Measurements from ENCODE around the gene LIN37. TPM values are rescaled to one million over a fixed set of nuclear protein-coding genes. Genes with fewer than 3 reads are reported as not detected.
"Not testable (repeated sequence)": the region's sequence is repeated elsewhere in the genome, so short reads cannot be mapped to it uniquely, and the experiment has no call there.

The LIN37 gene
- total RNA-seq, 1 donor from 2014 or later = 14.3 TPM

DNA sequence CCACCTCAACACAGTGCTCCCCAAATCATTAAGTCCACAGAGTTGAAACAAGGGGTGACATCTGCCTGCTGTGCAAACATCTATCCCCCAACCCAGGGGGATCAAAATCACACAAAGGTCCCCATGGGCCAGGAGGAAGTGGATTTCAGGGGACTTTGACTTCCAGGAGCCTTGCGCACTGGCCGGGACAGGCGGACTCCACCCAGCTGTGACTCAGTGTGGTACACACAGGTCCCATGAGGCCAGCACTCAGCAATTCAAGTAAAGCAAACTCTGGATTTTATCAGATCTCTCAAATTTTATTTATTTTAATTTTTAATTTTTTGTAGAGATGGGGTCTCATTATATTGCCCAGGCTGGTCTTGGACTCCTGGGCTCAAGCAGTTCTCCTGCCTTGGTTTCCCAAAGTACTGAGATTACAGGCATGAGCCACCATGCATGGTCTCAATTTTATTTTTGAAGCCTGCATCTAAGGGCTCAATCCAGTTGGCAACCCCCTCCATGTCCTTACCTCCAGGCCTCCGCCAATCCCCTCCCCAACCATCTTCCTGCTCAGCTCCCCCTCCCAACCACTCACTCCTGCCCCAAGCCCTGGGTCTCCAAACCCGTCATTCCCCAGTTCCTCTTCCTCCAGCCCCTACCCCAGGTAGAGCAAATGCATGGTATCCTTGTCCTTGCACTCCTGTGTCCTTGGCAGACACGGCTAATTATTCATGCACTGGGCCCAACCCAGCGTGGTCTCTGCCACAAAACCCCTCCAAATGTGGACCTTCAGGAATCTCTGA is 45.2 kb downstream of the LIN37 start:
- H3K4me1 Mint-ChIP-seq = peaks cover 3% of the 10 kb centered on the region
- H3K27ac Mint-ChIP-seq = no peak overlapping the region
- no peaks in the 10 kb centered on the region for H3K9me3 Mint-ChIP-seq
- ChIA-PET CTCF (no interaction called here), POLR2A (no interaction called here)
- intact Hi-C loops (cut with micrococcal nuclease) = no loop called here
- no peak overlapping the region for H3K4me3 Mint-ChIP-seq
- peaks cover 23% of the 10 kb centered on the region for H3K27me3 Mint-ChIP-seq
- DNase-seq (no peak), ATAC-seq (ENCODE audit: low read depth) (peak; percentile 37)
- no peaks in the 10 kb centered on the region for H3K36me3 Mint-ChIP-seq (ENCODE audit: low read depth)
- TF ChIP-seq, protein P1, sequence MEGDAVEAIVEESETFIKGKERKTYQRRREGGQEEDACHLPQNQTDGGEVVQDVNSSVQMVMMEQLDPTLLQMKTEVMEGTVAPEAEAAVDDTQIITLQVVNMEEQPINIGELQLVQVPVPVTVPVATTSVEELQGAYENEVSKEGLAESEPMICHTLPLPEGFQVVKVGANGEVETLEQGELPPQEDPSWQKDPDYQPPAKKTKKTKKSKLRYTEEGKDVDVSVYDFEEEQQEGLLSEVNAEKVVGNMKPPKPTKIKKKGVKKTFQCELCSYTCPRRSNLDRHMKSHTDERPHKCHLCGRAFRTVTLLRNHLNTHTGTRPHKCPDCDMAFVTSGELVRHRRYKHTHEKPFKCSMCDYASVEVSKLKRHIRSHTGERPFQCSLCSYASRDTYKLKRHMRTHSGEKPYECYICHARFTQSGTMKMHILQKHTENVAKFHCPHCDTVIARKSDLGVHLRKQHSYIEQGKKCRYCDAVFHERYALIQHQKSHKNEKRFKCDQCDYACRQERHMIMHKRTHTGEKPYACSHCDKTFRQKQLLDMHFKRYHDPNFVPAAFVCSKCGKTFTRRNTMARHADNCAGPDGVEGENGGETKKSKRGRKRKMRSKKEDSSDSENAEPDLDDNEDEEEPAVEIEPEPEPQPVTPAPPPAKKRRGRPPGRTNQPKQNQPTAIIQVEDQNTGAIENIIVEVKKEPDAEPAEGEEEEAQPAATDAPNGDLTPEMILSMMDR (IDR thresholded peaks at IDR 0.05) = no peak

DNA sequence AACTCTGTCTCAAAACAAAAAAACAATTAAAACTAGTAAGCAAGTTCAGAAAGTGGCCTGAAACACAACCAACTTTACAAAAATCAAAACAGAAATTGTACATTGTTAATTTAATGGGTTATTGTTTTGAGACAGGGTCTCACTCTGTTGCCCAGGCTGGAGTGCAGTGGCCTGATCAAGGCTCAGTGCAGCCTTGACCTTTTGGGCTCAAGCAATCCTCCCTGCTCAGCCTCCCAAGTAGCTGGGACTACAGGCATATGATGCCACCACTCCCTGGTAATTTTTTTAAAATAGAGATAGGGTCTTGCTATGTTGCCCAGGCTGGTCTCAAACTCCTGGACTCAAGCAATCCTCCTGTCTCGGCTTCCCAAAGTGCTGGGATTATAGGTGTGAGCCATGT is 47.2 kb downstream of the LIN37 start:
- DNase-seq; H3K36me3 Mint-ChIP-seq (ENCODE audit: low read depth); H3K9me3 Mint-ChIP-seq; H3K27ac Mint-ChIP-seq; H3K4me3 Mint-ChIP-seq; intact Hi-C loops (cut with micrococcal nuclease); ATAC-seq (ENCODE audit: low read depth); POLR2A ChIA-PET; CTCF ChIA-PET; H3K4me1 Mint-ChIP-seq: not testable (repeated sequence)
- peaks cover 30% of the 10 kb centered on the region for H3K27me3 Mint-ChIP-seq

DNA sequence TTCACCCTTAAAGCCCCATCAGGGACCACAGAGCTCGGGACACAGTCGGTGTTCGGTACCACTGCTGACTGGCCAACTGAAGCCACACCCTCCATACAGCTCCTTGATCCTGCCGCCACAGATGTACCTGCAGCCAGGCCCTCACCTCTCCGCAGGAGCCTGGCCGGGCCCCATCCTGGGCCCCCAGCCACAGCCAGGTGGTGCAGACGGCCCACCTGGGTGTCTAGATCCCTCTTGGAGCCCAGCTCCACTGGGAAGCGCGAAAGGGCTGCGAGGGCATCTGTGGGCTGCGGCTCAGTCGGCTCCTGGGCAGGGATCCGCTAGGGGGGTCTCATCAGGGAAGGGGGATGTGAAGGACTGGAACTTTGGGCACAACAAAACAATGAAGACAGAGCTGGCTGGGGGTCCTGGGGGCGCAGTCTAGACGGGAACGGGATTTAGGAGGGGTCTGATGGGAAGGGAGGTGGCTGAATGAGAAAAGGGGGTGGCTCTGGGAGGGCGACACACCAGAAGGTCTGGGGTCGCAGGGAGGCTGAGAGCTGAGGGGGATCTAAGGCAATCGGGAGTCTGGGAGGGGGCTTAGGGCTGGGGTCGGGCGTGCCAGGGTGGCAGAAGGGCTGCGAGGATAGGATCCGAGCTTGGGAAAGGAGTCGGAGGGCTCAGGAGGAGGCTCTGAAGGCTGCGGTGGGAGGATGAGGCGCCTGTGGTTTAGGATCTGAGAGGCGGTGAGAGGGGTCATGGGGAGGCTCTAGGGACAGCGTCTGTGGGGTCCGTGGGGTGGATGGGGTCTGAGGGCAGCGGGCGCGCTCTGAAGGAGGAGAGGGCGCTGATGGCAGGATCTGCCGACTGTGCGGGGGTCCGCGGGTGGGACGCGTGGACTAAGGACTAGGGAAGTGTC is 48.5 kb downstream of the LIN37 start:
- peaks cover 2% of the 10 kb centered on the region for H3K9me3 Mint-ChIP-seq
- H3K27ac Mint-ChIP-seq = no peak overlapping the region
- ATAC-seq (ENCODE audit: low read depth) = no peak
- no peaks in the 10 kb centered on the region for H3K36me3 Mint-ChIP-seq (ENCODE audit: low read depth)
- no peak for DNase-seq
- no peak overlapping the region for H3K4me3 Mint-ChIP-seq
- ChIA-PET POLR2A (no interaction called here), CTCF (no interaction called here)
- intact Hi-C loops (cut with micrococcal nuclease) = no loop called here
- H3K27me3 Mint-ChIP-seq = peaks cover 30% of the 10 kb centered on the region
- TF ChIP-seq, protein P1 (IDR thresholded peaks at IDR 0.05) = no peak
- H3K4me1 Mint-ChIP-seq = peaks cover 3% of the 10 kb centered on the region

DNA sequence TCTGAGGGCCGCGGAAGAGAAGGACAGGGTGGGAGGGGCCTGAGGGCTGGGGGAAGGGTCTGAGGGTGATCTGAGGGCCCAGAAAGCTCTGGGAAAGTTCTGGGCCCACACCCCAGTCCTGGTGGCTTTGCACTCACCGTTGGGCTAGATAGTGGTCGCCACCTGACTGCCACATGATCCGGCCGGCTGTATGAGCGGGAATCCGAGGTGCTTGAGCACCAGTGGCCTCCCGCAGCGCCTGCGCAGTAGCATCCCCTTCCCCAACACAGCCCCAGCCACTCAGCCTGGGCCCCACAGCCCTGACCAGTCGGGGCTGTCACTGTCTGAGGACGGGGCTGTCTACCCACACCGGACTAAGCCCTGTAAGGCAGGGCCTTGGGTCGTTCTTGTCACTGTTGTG is 49.3 kb downstream of the LIN37 start:
- ChIA-PET CTCF (no interaction called here), POLR2A (no interaction called here)
- Mint-ChIP-seq H3K9me3 (peaks cover 2% of the 10 kb centered on the region), H3K4me3 (peak overlapping the region; percentile 19), H3K27ac (no peak overlapping the region), H3K36me3 (ENCODE audit: low read depth) (no peaks in the 10 kb centered on the region), H3K4me1 (peaks cover 3% of the 10 kb centered on the region), H3K27me3 (peaks cover 30% of the 10 kb centered on the region)
- intact Hi-C loops (cut with micrococcal nuclease) = no loop called here
- TF ChIP-seq, protein P1 (IDR thresholded peaks at IDR 0.05) = no peak
- no peak for ATAC-seq (ENCODE audit: low read depth)
- DNase-seq = no peak

DNA sequence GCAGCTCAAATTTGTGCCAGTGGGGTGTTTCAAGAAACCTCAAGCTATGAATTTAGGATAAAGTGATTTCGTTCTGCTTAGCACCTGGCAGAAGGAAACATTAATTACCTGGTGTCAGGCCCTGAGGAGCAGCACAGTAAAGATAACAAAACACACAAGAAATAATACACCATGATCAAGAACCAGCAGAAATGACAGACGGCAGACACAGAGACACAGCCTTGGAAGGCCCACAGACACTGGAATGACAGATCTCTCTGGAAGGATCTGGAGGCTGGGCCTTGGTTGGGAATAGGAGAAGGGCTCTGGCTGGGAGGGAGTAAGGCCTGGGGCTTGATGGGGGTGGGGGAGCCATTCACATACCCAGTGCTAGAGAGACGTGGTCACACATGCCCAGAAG is 53.5 kb downstream of the LIN37 start:
- DNase-seq = no peak
- ATAC-seq (ENCODE audit: low read depth) = no peak
- Mint-ChIP-seq H3K27ac (no peak overlapping the region), H3K27me3 (peaks cover 18% of the 10 kb centered on the region), H3K36me3 (ENCODE audit: low read depth) (no peaks in the 10 kb centered on the region), H3K4me3 (no peak overlapping the region), H3K9me3 (peaks cover 2% of the 10 kb centered on the region), H3K4me1 (peaks cover 14% of the 10 kb centered on the region)
- TF ChIP-seq, protein P1 (IDR thresholded peaks at IDR 0.05) = no peak
- ChIA-PET POLR2A (no interaction called here), CTCF (no interaction called here)
- intact Hi-C loops (cut with micrococcal nuclease) = no loop called here

Other genes with a start within 250 kb of the LIN37 start
- 1.5 and 1.7 TPM in 2 replicates for gene DMKN, start 234.9 kb upstream of the LIN37 start, total RNA-seq
- gene SBSN, start 220.3 kb upstream of the LIN37 start, total RNA-seq = not detected in 2 replicates
- not detected in 2 replicates for gene GAPDHS, start 215.1 kb upstream of the LIN37 start, total RNA-seq
- 46.9 and 55.3 TPM in 2 replicates for gene TMEM147, start 202.9 kb upstream of the LIN37 start, total RNA-seq
- gene ATP4A, start 184.9 kb upstream of the LIN37 start, total RNA-seq = not detected in 2 replicates
- not detected in 2 replicates for gene PMIS2, start 162.4 kb upstream of the LIN37 start, total RNA-seq
- gene HAUS5, start 135.8 kb upstream of the LIN37 start, total RNA-seq = 31.5 and 36.1 TPM in 2 replicates
- gene RBM42, start 119.5 kb upstream of the LIN37 start, total RNA-seq = 73.6 and 76.1 TPM in 2 replicates
- gene ETV2, start 106.8 kb upstream of the LIN37 start, total RNA-seq = 0.32 TPM in 1 of 2 replicates, not detected in the other
- 334 and 401 TPM in 2 replicates for gene COX6B1, start 100.3 kb upstream of the LIN37 start, total RNA-seq
- gene UPK1A, start 82.1 kb upstream of the LIN37 start, total RNA-seq = not detected in 2 replicates
- 16.4 and 21.4 TPM in 2 replicates for gene ZBTB32, start 44.0 kb upstream of the LIN37 start, total RNA-seq
- 65.6 and 65.8 TPM in 2 replicates for gene KMT2B, start 30.6 kb upstream of the LIN37 start, total RNA-seq
- 130 and 133 TPM in 2 replicates for gene IGFLR1, start 6.1 kb upstream of the LIN37 start, total RNA-seq
- 41.0 and 46.1 TPM in 2 replicates for gene U2AF1L4, start 3.2 kb upstream of the LIN37 start, total RNA-seq
- 45.0 and 45.6 TPM in 2 replicates for gene PSENEN, start 2.9 kb upstream of the LIN37 start, total RNA-seq
- not detected in 2 replicates for gene HSPB6, start 8.5 kb downstream of the LIN37 start, total RNA-seq
- 43.7 and 60.5 TPM in 2 replicates for gene PROSER3, start 9.6 kb downstream of the LIN37 start, total RNA-seq
- 9.3 and 15.0 TPM in 2 replicates for gene ARHGAP33, start 27.0 kb downstream of the LIN37 start, total RNA-seq
- gene PRODH2, start 64.3 kb downstream of the LIN37 start, total RNA-seq = not detected in 2 replicates
- 0.18 TPM in 1 of 2 replicates, not detected in the other for gene NPHS1, start 103.9 kb downstream of the LIN37 start, total RNA-seq
- not detected in 2 replicates for gene KIRREL2, start 108.3 kb downstream of the LIN37 start, total RNA-seq
- gene APLP1, start 120.0 kb downstream of the LIN37 start, total RNA-seq = not detected in 2 replicates
- gene NFKBID, start 152.0 kb downstream of the LIN37 start, total RNA-seq = 120 and 143 TPM in 2 replicates
- gene HCST, start 154.0 kb downstream of the LIN37 start, total RNA-seq = 2.9 and 3.5 TPM in 2 replicates
- gene TYROBP, start 159.7 kb downstream of the LIN37 start, total RNA-seq = 0.83 TPM in 1 of 2 replicates, not detected in the other
- gene LRFN3, start 187.8 kb downstream of the LIN37 start, total RNA-seq = 1.8 TPM in 2 replicates
- gene SDHAF1, start 246.6 kb downstream of the LIN37 start, total RNA-seq = 20.3 and 21.9 TPM in 2 replicates